A673 (cell line): ENCODE measurements around the gene RALGAPA1. TPM values are rescaled to one million over a fixed set of nuclear protein-coding genes. Genes with fewer than 3 reads are reported as not detected.

Experiments used
- BruUV-seq: library from RNA; stranded (reverse); fragments of 400-500 nt; replicated peaks from 2 replicates; lab custom pipeline; 2021; lab: Mats Ljungman, UMichigan
- CTCF ChIA-PET: fragments of 300-600 bp; sonication (Branson Sonifier 250); formaldehyde crosslinking; loops from one replicate; lab custom pipeline; 2022; ENCODE audit warnings: antibody characterized with exemption; lab: Charles Lee
- POLR2A ChIA-PET: fragments of 300-600 bp; sonication (Branson Sonifier 250); formaldehyde crosslinking; loops from one replicate; lab custom pipeline; 2022; ENCODE audit warnings: antibody characterized with exemption; ENCODE audit not compliant: low non-redundant PET; lab: Charles Lee
- DNase-seq: peaks from one replicate; pipeline ENCODE4 v3.0.0-alpha.2; 2015; ENCODE audit warnings: low spot score
- H3K27ac ChIP-seq: fragments of 200-600 bp; sonication (generic); 2 replicates; pipeline ENCODE4 v1.5.1; 2016; ENCODE audit warnings: mixed run types, low read depth, mild to moderate bottlenecking, mixed read lengths, antibody characterized with exemption, low read length; ENCODE audit not compliant: poor library complexity, severe bottlenecking
- H3K27me3 ChIP-seq: fragments of 200-600 bp; sonication (generic); replicated peaks from 2 replicates; pipeline ENCODE4 v1.6.1; 2017; ENCODE audit warnings: mixed run types, low read depth, mild to moderate bottlenecking, mixed read lengths, antibody characterized with exemption, low read length; ENCODE audit not compliant: insufficient read depth, poor library complexity
- H3K36me3 ChIP-seq: fragments of 200-600 bp; sonication (generic); 2 replicates; pipeline ENCODE4 v1.6.1; 2016; ENCODE audit warnings: mixed run types, mild to moderate bottlenecking, mixed read lengths, antibody characterized with exemption, low read length; ENCODE audit not compliant: insufficient read depth, poor library complexity, severe bottlenecking
- H3K4me1 ChIP-seq: fragments of 200-600 bp; sonication (generic); 2 replicates; pipeline ENCODE4 v1.6.1; 2017; ENCODE audit warnings: mixed run types, mild to moderate bottlenecking, mixed read lengths, antibody characterized with exemption, low read length; ENCODE audit not compliant: insufficient read depth, poor library complexity, severe bottlenecking
- H3K4me3 ChIP-seq: fragments of 200-600 bp; sonication (generic); 2 replicates; pipeline ENCODE4 v1.5.1; 2016; ENCODE audit warnings: low read depth, mixed run types, mild to moderate bottlenecking, mixed read lengths, low read length; ENCODE audit not compliant: poor library complexity, severe bottlenecking
- H3K9me3 ChIP-seq: fragments of 200-600 bp; sonication (generic); 2 replicates; pipeline ENCODE4 v1.6.1; 2016; ENCODE audit warnings: mixed run types, low read depth, mild to moderate bottlenecking, mixed read lengths, antibody characterized with exemption, low read length; ENCODE audit not compliant: poor library complexity, severe bottlenecking
- CTCF ChIP-seq: fragments of 300-800, 200-600 bp; sonication (generic); conservative IDR thresholded peaks from 2 replicates; pipeline ENCODE4 v1.5.1; 2017; ENCODE audit warnings: low read depth, mild to moderate bottlenecking, antibody characterized with exemption, low read length, moderate library complexity, mixed read lengths
- EZH2 ChIP-seq: fragments of 200-600 bp; sonication (generic); IDR thresholded peaks from 2 replicates; pipeline ENCODE4 v1.6.1; 2017; ENCODE audit warnings: borderline replicate concordance, low read depth, mild to moderate bottlenecking, mixed read lengths, antibody characterized with exemption, low read length; ENCODE audit not compliant: poor library complexity, severe bottlenecking
- intact Hi-C: fragments of 100-400 bp; cut with micrococcal nuclease; formaldehyde crosslinking; loops from one replicate; pipeline ENCODE4 v1.10.0; 2022; ENCODE audit not compliant: unreplicated experiment
- total RNA-seq: library from RNA; stranded (reverse); gene quantifications from 2 replicates; pipeline ENCODE4 v1.2.3, GENCODE V29; 2021

Gene RALGAPA1
- total RNA-seq, 1 experiment from 2014 or later, result 42.4 TPM

- Histone ChIP-seq H3K4me1 (no peaks in the 10 kb centered on the region), H3K27ac (no peak overlapping the region), H3K36me3 (no peaks in the 10 kb centered on the region), H3K4me3 (no peak overlapping the region), H3K27me3 (no peaks in the 10 kb centered on the region), H3K9me3 (no peaks in the 10 kb centered on the region)
- ChIA-PET CTCF (no interaction called here), POLR2A (no interaction called here)
- intact Hi-C loops, result no loop called here
- DNase-seq, result no peak
- BruUV-seq, result no TSS peak
- no peak for TF ChIP-seq CTCF
- TF ChIP-seq EZH2, result no peak
Measured at GRCh38 chr14:35730871-35731270, 78.2 kb downstream of the RALGAPA1 start.

GRCh38 chr14:35727764-35728163 lies 81.3 kb downstream of the RALGAPA1 start:
- H3K27me3 ChIP-seq, result no peaks in the 10 kb centered on the region
- CTCF ChIA-PET, result no interaction called here
- no peaks in the 10 kb centered on the region for H3K36me3 ChIP-seq
- POLR2A ChIA-PET, result no interaction called here
- BruUV-seq, result no TSS peak
- H3K27ac ChIP-seq, result no peak overlapping the region
- no peak for DNase-seq
- intact Hi-C loops, result no loop called here
- no peak for TF ChIP-seq CTCF
- no peak for TF ChIP-seq EZH2
- no peaks in the 10 kb centered on the region for H3K9me3 ChIP-seq
- no peak overlapping the region for H3K4me3 ChIP-seq
- H3K4me1 ChIP-seq, result no peaks in the 10 kb centered on the region

- Histone ChIP-seq H3K36me3 (no peaks in the 10 kb centered on the region), H3K9me3 (no peaks in the 10 kb centered on the region), H3K4me3 (no peak overlapping the region), H3K27me3 (no peaks in the 10 kb centered on the region), H3K27ac (no peak overlapping the region), H3K4me1 (no peaks in the 10 kb centered on the region)
- TF ChIP-seq CTCF, result no peak
- TF ChIP-seq EZH2, result no peak
- POLR2A ChIA-PET, result no interaction called here
- intact Hi-C loops, result no loop called here
- CTCF ChIA-PET, result no interaction called here
- no peak for DNase-seq
- no TSS peak for BruUV-seq
Measured at GRCh38 chr14:35725930-35726329, 83.2 kb downstream of the RALGAPA1 start.
